Peyer's patch (tissue), 4 donors: ENCODE results near the gene TDO2.

ENCODE experiments used
- POLR2A ChIP-seq, 2 donors: fragments of 450-650 bp; IDR thresholded peaks; one replicate each; pipeline ENCODE4 v1.5.1; 2017; ENCODE audit warnings: antibody characterized with exemption in 2 of 2, mild to moderate bottlenecking in 2 of 2, moderate library complexity in 2 of 2
- TF ChIP-seq, protein P1 (sequence below), 6 experiments: fragments of 450-650 bp in 4 of 6; fragments of 200-600 bp in 2 of 6; sonication (generic) in 1 of 6; IDR thresholded peaks; one replicate each; pipeline ENCODE4 v1.5.1; 2017 to 2019; ENCODE audit warnings: antibody characterized with exemption in 6 of 6, mild to moderate bottlenecking in 3 of 6, moderate library complexity in 1 of 6

DNA sequence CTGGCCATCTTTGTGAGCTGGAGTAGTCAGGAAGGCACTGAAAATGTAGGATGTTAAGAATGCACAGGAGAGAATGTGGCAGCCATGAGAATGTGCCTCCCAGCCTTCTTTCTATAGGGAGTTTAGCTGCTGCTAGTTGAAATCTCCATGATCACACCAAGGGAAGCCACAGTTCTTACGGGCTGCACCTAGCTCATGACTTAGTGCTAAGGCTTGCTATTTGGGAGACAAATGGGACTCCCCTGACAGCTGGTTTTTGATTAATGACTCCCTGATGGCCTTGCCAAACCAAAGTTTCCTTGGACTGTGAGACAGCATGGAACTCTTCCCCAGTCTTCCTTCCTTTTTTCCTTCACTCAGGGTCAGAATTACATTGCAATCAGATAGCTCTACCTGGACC, 41.0 kb downstream of the TDO2 start:
- TF ChIP-seq, protein P1, sequence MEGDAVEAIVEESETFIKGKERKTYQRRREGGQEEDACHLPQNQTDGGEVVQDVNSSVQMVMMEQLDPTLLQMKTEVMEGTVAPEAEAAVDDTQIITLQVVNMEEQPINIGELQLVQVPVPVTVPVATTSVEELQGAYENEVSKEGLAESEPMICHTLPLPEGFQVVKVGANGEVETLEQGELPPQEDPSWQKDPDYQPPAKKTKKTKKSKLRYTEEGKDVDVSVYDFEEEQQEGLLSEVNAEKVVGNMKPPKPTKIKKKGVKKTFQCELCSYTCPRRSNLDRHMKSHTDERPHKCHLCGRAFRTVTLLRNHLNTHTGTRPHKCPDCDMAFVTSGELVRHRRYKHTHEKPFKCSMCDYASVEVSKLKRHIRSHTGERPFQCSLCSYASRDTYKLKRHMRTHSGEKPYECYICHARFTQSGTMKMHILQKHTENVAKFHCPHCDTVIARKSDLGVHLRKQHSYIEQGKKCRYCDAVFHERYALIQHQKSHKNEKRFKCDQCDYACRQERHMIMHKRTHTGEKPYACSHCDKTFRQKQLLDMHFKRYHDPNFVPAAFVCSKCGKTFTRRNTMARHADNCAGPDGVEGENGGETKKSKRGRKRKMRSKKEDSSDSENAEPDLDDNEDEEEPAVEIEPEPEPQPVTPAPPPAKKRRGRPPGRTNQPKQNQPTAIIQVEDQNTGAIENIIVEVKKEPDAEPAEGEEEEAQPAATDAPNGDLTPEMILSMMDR (IDR thresholded peaks at IDR 0.05) = no peak
- no peak for TF ChIP-seq POLR2A (IDR thresholded peaks at IDR 0.05)
